Measurements from ENCODE around the gene DCTPP1.

DCTPP1 gene

DNA sequence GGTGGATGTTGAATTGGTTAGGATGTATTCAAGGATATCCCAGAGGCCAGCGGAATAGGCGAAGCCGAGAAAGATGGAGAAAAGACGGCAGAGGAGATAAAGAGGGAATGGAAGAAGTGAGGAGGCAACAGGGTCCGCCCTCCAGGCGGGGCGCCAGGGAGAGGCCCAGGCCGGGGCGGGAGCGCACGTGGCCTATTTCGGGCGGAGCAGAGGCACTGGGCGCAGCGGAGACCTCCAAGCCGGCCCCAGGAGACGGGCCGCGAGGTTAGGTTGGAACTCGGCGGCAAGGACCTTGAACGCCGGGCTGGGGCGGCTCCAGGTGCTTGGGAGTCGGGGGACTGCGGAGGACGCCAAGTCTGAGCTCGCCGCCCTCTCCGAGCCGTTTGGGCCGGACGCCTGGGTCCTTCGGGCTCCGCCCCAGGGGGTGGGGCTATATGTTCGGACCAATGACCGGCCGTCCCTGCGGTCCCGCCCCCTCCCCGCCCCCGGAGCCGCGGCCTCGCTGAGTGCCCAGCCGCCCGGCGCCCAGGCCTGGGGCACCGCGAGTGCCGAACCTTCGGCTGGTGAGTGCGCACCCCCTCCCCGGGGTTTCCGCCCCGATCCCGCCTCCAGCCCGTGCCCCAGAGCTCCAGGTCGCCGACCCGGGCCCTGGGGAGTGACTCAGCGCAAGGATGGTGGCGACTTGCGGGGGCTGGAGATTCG, 22.6 kb downstream of the DCTPP1 start, which contains the start of gene ZNF771:
TSS of gene ZNF771 (plus strand) at position 505 of the 702 bp plus-strand sequence. CDS start 448 bp downstream, outside the sequence.
- TF ChIP-seq, protein P1, sequence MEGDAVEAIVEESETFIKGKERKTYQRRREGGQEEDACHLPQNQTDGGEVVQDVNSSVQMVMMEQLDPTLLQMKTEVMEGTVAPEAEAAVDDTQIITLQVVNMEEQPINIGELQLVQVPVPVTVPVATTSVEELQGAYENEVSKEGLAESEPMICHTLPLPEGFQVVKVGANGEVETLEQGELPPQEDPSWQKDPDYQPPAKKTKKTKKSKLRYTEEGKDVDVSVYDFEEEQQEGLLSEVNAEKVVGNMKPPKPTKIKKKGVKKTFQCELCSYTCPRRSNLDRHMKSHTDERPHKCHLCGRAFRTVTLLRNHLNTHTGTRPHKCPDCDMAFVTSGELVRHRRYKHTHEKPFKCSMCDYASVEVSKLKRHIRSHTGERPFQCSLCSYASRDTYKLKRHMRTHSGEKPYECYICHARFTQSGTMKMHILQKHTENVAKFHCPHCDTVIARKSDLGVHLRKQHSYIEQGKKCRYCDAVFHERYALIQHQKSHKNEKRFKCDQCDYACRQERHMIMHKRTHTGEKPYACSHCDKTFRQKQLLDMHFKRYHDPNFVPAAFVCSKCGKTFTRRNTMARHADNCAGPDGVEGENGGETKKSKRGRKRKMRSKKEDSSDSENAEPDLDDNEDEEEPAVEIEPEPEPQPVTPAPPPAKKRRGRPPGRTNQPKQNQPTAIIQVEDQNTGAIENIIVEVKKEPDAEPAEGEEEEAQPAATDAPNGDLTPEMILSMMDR (IDR thresholded peaks at IDR 0.05; ENCODE audit: low read depth, low read length, missing control alignments): no peak
- in situ Hi-C loops (cut with HindIII; ENCODE audit: low sequenced_read_pairs): no loop called here
- H3K4me3 ChIP-seq (ENCODE audit: low read depth, low read length): peak within 1 kb of the TSS; percentile 78
- DNase-seq (ENCODE audit: low read depth): peak; percentile 51

DNA sequence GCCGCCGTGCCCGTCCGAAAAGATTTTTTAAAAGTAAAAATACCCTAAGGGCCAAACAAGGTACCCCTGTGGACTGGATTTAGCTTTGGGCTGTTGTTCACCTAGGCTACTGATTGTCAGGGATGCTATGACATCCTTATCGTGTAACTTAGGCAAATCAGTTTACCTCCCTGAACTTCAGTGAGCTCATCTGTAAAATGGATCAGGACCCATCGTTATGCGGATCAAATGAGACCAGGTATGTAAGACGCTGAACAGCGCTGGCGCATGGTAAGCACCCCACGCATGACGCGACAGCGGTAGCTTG, 23.1 kb downstream of the DCTPP1 start:
- DNase-seq (ENCODE audit: low read depth): no peak
- H3K4me3 ChIP-seq (ENCODE audit: low read depth, low read length): peak overlapping the region; percentile 78
- TF ChIP-seq, protein P1 (IDR thresholded peaks at IDR 0.05; ENCODE audit: low read depth, low read length, missing control alignments): no peak
- in situ Hi-C loops (cut with HindIII; ENCODE audit: low sequenced_read_pairs): no loop called here

DNA sequence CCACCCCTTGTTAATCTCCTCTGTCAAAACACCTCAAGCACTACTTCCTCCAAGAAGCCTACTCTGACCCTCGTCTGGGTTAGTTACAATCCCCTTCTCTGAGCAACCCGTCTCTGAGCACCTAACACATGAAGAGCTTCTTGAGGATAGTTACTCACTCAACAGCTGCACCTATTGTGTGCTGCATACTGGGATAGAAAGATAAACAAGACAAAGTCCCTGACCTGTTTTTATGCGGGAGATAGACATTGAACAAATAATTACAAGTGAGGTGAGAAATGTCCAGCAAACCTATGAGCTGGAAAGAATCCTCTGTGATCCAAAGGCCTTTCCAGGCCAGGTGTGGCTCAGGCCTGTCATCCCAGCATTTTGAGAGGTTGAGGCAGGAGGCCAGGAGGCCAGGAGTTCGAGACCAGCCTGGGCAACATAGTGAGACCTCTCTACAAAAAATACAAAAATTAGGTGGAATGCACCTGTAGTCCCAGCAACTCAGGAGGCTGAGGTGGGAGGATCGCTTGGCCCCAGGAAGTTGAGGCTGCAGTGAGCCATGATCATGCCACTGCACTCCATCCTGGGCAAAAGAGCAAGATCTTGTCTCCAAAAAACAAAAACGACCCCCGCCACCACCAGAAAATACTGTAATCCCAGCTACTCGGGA, 27.9 kb downstream of the DCTPP1 start:
- TF ChIP-seq, protein P1 (IDR thresholded peaks at IDR 0.05; ENCODE audit: low read depth, low read length, missing control alignments): no peak
- H3K4me3 ChIP-seq (ENCODE audit: low read depth, low read length): no peak overlapping the region
- no peak for DNase-seq (ENCODE audit: low read depth)
- in situ Hi-C loops (cut with HindIII; ENCODE audit: low sequenced_read_pairs): no loop called here

DNA sequence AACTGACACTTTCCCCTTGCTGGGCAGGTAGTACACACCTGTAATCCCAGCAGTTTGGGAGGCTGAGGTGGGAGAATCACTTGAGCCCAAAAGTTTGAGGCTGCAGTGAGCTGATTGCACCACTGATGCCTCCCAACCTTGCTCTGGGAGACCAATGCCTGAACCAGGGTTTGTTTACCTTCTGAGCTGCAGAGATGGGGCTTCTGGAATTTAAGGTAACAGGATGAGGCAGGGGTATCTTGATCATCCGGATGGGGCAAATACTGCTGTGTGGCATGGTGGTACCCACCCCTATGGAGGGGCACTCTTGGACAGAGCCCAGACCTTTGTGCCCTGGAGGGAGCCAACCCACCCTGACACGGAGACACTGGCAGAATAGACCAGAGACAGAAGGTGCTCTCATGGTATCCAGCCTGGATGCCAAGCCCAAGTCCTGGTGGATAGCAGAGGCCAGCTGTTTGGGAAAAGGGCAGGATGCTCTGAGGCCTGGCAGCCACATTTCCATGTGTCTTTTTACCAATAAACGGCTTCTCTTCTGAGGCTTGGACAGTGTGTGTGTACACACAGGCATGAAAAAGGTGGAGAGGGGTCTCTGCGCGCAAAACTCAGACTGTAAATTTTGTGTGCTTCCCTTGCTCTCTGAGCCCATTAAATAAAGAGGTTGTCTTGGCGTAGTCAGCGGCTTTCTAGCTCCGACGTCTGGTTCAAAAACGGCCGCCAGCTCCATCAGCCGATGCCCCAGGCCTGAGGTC, 30.2 kb downstream of the DCTPP1 start:
- no peak for DNase-seq (ENCODE audit: low read depth)
- H3K4me3 ChIP-seq (ENCODE audit: low read depth, low read length): peak overlapping the region; percentile 51
- TF ChIP-seq, protein P1 (IDR thresholded peaks at IDR 0.05; ENCODE audit: low read depth, low read length, missing control alignments): no peak
- in situ Hi-C loops (cut with HindIII; ENCODE audit: low sequenced_read_pairs): loop anchor here (10.0 kb wide), 1 partner anchor 325 kb away; the partner anchor contains the start of gene PPP4C

DNA sequence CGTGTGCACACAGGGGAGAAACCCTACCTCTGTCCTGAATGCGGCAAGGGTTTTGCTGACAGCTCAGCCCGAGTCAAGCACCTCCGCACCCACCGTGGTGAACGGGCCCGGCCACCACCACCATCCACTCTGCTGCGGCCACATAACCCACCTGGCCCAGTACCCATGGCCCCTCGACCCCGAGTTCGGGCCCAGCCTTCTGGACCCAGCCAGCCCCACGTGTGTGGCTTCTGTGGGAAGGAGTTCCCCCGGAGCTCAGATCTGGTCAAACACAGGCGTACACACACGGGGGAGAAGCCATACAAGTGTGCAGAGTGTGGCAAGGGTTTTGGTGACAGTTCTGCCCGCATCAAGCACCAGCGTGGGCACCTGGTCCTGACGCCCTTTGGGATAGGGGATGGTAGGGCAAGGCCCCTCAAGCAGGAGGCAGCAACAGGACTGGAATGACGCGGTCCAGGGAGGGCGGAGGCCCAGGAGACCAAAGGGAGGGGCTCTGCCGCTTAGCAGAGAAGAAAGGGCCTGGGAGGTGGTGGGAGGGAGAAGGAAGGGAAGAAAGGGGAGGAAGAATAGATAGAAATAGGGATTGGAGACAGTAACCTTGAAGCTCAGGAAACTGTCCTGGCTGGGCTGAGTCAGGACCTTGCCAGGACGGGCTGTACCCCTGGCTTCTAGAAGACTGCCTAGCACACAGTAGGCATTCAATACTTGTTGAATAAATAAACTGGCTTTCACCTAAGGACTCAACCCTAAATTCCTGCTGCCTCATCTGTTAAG, 31.0 kb downstream of the DCTPP1 start:
- DNase-seq (ENCODE audit: low read depth): no peak
- H3K4me3 ChIP-seq (ENCODE audit: low read depth, low read length): no peak overlapping the region
- in situ Hi-C loops (cut with HindIII; ENCODE audit: low sequenced_read_pairs): loop anchor here (10.0 kb wide), 1 partner anchor 324 kb away; the partner anchor contains the start of gene PPP4C
- TF ChIP-seq, protein P1 (IDR thresholded peaks at IDR 0.05; ENCODE audit: low read depth, low read length, missing control alignments): no peak

Data from astrocyte of the cerebellum (primary cell).